ENCODE measurements around the gene HNRNPA2B1.

GRCh38 chr7:26159243-26159642 is 41.3 kb downstream of the HNRNPA2B1 start:
- no peak for TF ChIP-seq POLR2A (IDR thresholded peaks at IDR 0.05)
- TF ChIP-seq CTCF (IDR thresholded peaks at IDR 0.05): no peak
